ENCODE measurements around the gene ELMO1.

GRCh38 chr7:37209195-37209594, 239.5 kb downstream of the ELMO1 start:
- TF ChIP-seq SP1 (IDR thresholded peaks at IDR 0.05) = no peak
- no peak for TF ChIP-seq FOXK2 (IDR thresholded peaks at IDR 0.05)
